HG03378 (cell line): ENCODE data around the gene SLC25A15.
"Not testable (repeated sequence)": the region's sequence is repeated elsewhere in the genome, so short reads cannot be mapped to it uniquely, and the experiment has no call there.

Source experiments
- ATAC-seq: cut with Tn5 transposase; IDR thresholded peaks from one replicate; pipeline ENCODE4 v1.9.1; 2021; ENCODE audit warnings: mild to moderate bottlenecking, moderate library complexity; ENCODE audit not compliant: unreplicated experiment

SLC25A15 gene

GRCh38 chr13:40812724-40813445 is 23.5 kb downstream of the SLC25A15 start:
- no peak for ATAC-seq

- ATAC-seq, result no peak
These were observed 24.4 kb downstream of the SLC25A15 start for GRCh38 chr13:40813667-40814454.

GRCh38 chr13:40814803-40815202 is 25.4 kb downstream of the SLC25A15 start:
- ATAC-seq, result no peak

- no peak for ATAC-seq
These were observed 29.5 kb downstream of the SLC25A15 start for GRCh38 chr13:40818926-40819325.

GRCh38 chr13:40819797-40820315 is 30.4 kb downstream of the SLC25A15 start:
- ATAC-seq, result no peak

- ATAC-seq, result not testable (repeated sequence)
These were observed 50.3 kb downstream of the SLC25A15 start for GRCh38 chr13:40839725-40840124.

- not testable (repeated sequence) for ATAC-seq
These were observed 51.5 kb downstream of the SLC25A15 start for GRCh38 chr13:40840955-40841354.
